ENCODE measurements around the gene TEX30.

The TEX30 gene

DNA sequence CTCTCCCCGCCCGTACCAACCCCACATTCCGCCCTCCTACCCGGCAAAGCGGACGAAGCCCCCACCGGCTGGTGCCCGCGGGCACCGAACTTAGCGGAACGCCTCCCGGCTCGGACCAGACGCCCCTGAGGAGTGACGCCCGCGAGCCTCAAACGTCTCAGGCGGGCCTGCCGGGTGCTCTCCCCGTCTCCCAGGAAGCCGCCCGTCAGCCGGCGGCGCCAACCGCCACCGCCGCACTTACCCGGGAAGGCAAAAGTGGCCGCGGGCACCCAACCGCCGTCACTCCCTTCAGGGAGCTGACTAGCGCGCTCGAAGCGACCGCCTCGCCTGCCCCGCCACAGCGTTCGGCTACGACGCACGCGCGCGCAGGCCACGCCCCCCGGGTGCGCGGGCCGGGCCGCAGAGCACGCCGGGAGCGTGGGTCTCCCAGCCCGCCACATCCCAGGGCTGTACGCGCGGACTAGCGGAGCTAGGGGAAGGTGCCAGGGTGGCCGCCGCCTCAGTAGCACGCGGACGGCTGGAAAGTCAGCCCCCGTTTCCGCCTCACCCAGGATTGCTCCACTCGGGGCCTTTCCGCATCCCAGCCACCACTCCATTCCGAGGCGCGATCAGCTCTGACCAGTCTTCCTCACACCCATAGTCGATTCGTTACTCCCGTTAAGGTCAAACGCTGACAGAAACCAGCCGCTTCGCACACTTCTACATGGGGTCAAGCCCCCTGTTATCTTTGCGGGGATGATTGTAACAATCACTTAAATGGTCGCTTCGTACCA lies at the start of gene TEX30:
TSS of gene TEX30 (minus strand) at position 346 of the 773 bp plus-strand sequence. CDS start 3,760 bp downstream, outside the sequence.
- H3K4me3 ChIP-seq (ENCODE audit: low read length): peak within 1 kb of the TSS; percentile 64; the same call in 1 of the 2 replicates
- TF ChIP-seq ZNF274 (IDR thresholded peaks at IDR 0.05; ENCODE audit: low read depth, low read length): no peak

DNA sequence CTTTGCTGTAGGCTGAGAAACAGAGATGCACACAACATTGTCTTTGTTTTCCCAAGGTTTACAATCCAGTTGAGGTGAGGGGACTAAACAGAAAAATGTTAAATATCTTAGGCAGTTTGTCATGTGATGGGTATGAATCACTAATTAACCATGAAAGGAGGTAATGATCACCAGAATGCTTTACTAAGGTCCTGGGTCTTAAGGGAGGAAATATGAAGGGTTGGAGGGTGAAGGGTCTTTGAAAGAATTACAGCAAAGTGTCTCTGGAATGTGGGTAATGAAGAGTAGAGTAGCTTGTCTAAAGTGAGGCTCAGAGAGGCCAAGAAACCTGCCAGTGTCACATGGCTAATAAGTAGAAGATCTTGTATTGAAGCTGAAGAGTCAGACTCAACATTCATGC lies 44.3 kb upstream of the TEX30 start:
- TF ChIP-seq ZNF274 (IDR thresholded peaks at IDR 0.05; ENCODE audit: low read depth, low read length): no peak
- no peak overlapping the region for H3K4me3 ChIP-seq (ENCODE audit: low read length)

DNA sequence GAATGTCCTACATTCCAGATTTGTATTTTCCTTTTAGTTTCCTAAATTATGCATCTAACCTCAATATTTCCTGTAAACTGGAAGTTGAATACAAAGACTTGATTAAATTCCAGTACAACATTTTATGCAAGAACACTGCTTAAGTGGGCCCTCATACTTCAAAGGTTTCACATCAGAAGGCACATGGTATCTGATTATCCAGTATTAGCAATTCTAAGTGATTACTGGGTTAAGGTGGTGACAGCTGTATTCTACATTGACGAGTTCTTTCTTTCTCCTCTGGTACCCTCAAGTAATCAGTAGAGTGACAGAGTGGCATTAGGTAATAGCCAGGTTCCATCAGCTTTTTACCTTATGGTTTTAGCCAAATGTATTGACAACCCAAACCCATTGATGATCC lies 43.7 kb upstream of the TEX30 start:
- H3K4me3 ChIP-seq (ENCODE audit: low read length): no peak overlapping the region
- no peak for TF ChIP-seq ZNF274 (IDR thresholded peaks at IDR 0.05; ENCODE audit: low read depth, low read length)

DNA sequence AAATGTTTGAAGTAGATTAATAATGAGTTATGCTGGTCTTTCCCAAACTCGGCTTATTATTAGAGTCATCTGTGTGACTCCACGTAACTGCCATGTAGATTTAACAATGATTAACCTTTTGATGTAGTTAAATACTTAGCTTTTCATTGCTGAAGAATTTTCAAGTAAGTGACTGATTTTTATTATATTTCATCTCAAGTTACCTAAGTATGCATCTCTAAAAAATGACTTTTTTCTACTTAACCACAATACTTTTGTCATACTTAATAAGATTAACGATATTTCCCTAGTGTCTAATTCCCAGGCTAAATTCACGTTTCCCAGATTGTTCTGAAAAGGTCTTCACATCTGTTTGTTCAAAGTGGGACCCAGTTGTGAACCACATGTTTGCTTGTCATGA lies 43.1 kb upstream of the TEX30 start:
- no peak overlapping the region for H3K4me3 ChIP-seq (ENCODE audit: low read length)
- TF ChIP-seq ZNF274 (IDR thresholded peaks at IDR 0.05; ENCODE audit: low read depth, low read length): no peak

DNA sequence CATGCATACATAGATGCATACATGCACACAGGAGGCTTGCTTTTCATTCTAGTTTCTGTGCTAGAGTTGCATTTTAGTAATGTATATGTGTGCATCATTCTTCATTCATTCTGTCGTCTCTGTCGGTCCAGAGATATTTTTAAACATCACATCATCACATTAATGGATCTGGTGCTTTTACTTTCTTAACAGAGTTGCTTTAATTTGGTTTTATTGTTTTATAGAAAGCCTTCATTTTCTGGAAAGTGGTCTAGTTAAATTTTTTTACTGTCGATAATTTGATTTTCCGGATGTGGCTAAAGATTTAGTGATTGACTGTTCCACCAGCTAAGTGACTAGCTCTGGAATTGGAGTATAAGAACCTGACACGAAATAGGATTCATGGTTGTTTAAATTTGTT lies 42.2 kb upstream of the TEX30 start:
- H3K4me3 ChIP-seq (ENCODE audit: low read length): no peak overlapping the region
- TF ChIP-seq ZNF274 (IDR thresholded peaks at IDR 0.05; ENCODE audit: low read depth, low read length): no peak

DNA sequence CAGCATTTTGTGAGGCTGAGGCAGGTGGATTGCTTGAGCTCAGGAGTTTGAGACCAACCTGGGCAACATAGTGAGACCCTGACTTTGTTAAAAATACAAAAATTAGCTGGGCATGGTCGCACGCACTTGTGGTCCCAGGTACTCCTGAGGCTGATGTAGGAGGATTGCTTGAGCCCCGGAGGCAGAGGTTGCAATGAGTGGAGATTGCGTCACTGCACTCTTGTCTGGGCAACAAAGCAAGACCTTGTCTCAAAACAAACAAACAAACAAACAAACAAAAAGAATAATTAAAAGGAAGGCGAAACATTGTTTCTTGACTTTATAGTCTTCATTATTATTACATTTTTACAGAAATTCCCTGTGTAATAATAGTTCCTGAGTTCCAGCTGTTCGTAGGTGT lies 41.2 kb upstream of the TEX30 start:
- no peak for TF ChIP-seq ZNF274 (IDR thresholded peaks at IDR 0.05; ENCODE audit: low read depth, low read length)
- H3K4me3 ChIP-seq (ENCODE audit: low read length): no peak overlapping the region

DNA sequence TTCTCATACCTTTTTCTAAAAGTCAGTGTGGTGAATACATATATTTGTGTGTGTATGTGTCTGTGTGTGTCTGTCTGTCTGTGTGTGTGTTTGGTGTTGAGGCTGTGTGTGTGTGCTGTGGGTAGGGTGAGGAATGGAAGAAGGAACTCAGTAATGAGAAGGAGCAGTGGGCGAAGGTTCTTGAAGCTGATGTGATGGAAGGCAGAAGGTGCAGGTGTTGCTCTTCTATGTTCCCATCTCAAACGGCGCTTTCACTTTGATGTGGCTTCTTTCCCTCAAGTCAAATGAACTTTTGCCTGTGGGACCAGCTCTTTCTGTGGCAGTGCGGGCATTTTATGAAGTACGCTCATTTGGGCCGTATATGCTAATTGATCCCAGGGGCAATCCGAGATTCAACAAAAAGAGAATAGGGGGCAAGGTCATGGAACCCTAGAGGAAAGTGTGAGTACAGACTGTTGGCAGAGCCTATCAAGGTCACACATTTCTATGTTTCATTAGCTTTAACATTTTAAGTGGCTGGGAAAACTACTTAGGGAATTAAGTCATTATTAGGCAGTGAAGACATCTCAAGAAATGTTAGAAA lies 40.5 kb upstream of the TEX30 start:
- no peak for TF ChIP-seq ZNF274 (IDR thresholded peaks at IDR 0.05; ENCODE audit: low read depth, low read length)
- no peak overlapping the region for H3K4me3 ChIP-seq (ENCODE audit: low read length)

DNA sequence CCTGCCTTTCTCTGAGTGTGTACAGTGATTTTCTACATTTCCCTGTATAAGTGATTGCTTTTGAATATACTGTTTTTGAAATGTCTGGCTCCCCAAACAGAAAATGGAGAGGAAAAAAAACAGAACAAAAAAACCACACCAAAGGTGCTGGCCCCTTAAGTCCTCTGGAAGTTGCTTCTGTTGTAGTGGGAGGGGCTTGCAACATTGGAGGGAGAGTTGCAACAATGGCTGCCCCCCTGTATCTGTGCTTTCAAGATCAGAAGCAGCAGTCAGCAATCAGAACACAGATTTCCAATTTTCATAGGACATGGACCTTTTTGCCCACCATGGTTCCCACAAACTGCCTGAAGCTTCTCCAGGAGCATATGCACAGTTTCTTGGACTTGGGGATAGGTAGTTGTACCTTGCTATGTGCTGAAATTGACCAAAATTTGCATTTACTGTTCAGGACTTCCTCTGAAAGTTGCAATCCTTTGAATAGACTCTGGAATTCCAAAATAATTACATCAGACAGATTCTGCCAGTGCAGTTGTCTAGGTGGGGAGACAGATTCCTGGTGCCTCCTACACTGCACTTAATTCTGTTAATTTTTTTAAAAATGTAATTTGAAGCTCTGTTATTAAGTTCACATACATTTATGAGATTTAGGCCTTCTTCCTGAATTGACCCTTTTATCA lies 39.2 kb upstream of the TEX30 start:
- no peak overlapping the region for H3K4me3 ChIP-seq (ENCODE audit: low read length)
- TF ChIP-seq ZNF274 (IDR thresholded peaks at IDR 0.05; ENCODE audit: low read depth, low read length): no peak

DNA sequence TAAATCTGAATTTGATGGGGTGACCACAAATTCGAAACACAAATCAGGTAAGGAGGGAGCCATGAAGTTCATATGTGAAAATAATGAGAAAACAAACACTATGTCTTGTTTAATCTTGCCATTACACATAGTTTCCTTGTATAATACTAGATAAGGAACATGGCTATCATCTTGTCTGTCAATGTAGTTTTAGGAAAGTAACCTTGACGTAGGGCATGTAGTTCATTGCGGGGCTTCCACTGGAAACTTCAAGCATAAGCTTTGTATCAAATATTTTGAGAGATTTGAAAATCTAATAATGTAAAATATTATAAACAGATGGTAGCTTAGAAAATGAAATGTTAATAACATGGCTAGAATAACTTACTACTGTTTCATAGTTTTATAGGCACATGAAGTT lies 34.1 kb upstream of the TEX30 start:
- TF ChIP-seq ZNF274 (IDR thresholded peaks at IDR 0.05; ENCODE audit: low read depth, low read length): no peak
- H3K4me3 ChIP-seq (ENCODE audit: low read length): no peak overlapping the region

DNA sequence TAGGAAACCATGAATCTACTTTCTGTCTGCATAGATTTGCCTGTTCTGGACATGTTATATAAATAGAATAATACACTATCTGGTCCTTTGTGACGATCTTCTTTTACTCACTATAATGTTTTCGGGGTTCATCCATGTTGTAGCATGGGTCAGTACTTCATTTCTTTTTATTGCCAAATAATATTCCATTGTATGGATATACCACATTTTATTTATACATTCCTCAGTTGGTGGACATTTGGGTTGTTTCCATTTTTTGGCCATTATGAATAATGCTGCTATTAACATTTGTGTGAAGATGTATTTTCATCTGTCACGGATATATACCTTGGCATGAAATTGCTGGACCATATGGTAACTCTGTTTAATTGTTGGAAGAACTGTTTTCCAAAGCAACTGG lies 32.1 kb upstream of the TEX30 start:
- TF ChIP-seq ZNF274 (IDR thresholded peaks at IDR 0.05; ENCODE audit: low read depth, low read length): no peak
- H3K4me3 ChIP-seq (ENCODE audit: low read length): no peak overlapping the region

DNA sequence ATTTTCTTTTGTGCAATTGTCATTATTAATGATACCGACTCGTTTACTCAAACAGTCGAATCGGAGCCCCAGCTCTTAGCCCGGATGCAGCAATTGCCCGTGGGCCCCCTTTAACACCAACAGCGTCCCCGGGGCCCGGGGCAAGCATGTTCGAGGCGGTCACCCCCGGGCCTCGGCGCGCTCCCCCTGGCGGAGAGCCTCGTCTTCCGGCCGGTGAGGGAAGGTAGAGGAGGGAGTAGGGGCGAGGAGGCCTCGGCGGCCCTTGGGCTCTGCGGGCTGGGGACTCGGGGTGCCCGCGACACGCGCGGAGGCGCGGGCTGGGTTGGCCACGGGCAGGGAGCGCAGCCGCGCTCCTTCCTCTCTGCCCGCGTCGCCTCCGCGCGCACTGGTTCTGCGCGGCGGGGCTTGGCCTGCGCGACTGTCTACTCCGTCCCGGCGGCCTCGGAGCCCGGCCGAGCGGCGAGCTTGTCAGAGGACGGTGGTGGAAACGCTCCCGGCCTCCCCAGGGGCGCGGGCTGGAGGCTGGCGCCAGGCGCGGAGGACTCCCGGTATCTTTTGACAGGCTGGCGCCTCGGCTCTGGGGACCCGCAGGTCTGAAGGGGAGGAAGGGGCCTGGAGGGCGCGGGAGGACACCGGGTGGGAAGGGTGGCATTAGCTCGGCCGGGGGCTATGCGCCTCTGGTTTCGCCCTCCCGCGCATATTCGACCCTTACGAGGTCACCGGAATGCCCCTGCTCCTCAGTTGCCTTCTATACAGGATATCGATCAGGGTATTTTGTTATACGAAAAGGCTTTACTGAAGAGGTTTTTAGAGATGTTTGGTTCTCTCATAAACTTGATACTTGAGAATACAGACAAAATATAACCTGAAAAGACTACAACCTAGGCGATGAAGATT lies 26.8 kb upstream of the TEX30 start:
- peak overlapping the region; percentile 72 for H3K4me3 ChIP-seq (ENCODE audit: low read length)
- no peak for TF ChIP-seq ZNF274 (IDR thresholded peaks at IDR 0.05; ENCODE audit: low read depth, low read length)

DNA sequence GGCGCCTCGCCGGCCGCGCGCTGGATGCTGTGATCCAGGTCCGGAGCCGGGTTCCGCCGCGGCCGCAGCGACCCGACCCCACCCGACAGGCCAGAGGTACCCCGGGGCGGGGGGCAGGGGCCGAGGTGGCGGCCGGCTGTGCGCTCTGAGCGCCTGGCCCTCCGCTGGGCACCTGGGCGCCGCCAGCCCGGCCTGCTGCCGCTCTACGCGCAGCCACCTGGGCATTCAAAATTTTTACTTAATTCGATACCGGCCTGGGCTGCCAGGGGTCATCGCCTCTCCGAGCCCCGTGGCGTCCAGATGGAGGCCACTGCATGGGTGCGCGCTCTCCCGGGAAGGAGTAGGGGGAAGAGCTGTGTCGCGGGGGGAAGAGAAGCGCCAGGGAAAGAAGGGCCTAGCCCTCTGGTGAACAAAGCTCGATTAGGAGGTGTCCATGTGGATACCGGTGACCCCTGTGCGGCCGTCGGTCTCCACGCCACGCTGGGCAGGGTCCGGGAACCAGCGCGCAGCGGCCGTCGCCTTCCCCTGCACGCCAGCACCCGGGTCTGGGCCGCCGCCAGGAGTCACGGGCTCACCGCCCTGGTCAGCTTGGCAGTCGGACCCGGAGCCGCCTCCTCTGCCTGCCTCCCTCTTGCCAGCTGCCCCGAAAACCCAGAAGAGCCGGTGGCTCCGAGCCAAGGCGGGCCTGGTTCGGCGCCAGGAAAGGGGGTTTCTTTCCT lies 26.0 kb upstream of the TEX30 start:
- TF ChIP-seq ZNF274 (IDR thresholded peaks at IDR 0.05; ENCODE audit: low read depth, low read length): no peak
- peak overlapping the region; percentile 72 for H3K4me3 ChIP-seq (ENCODE audit: low read length)

DNA sequence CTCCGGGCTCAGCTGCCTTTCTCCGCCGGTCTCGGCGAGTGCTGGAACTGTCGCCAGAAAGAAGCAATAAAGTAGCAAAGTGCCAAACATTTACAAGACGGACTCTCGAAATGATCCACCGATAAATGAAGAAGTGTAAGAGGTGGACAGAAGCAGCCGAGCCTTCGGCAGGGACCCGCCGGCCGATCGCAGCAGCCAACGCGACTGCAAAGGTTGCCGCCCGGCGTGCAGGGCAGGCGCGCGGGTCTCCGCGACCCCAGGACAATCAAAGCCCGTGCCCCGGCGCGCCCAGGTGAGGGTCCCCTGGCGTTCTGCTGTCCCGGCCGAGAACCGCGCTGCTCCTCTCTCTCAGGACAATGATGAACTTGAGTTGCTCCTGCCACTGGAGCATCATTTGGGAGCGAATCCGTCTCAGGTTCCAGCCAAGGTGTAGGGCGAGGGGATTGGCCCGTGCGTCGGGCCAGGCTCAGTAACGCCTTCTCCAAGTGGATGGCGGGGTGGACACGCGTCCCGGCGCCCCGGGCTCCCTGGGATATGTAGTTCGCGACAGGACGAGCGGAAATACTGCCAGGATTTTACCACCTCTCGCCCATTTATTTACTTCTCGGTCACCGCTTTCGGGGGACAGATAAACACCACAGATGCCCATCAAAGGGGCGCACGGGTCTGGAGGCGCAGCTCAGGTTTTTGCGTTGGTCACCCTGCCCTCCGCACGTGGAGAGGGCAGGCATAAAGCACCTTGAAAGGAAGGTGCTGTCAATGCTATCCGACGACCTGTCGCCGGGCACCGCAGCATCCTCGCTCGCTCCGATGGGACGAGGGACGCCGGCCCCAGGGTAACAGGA lies 25.2 kb upstream of the TEX30 start, which contains the start of the genes BIVM and POGLUT2:
TSS of gene BIVM (plus strand) at position 539 of the 845 bp plus-strand sequence. CDS start 8,149 bp downstream, outside the sequence.
TSS of gene POGLUT2 (minus strand) at position 396 of the 845 bp plus-strand sequence. CDS start at position 90, 306 bp downstream.
- no peak for TF ChIP-seq ZNF274 (IDR thresholded peaks at IDR 0.05; ENCODE audit: low read depth, low read length)

More for the DNA sequence above, 25.2 kb upstream of the TEX30 start, which contains the start of the genes BIVM and POGLUT2:
- peak within 1 kb of the TSS; percentile 72 for H3K4me3 ChIP-seq (ENCODE audit: low read length)
